Large intestine (tissue), 3 donors: Measurements from ENCODE around the gene ITGB8. TPM values are rescaled to one million over a fixed set of nuclear protein-coding genes. Genes with fewer than 3 reads are reported as not detected.

Experiments
- DNase-seq, 2 donors: peaks; one replicate each; pipeline versions ENCODE4 v3.0.0 to v3.0.0-alpha.2; 2013
- H3K27ac ChIP-seq: one replicate; pipeline ENCODE4 v1.5.1; 2013; ENCODE audit warnings: low read length
- H3K27me3 ChIP-seq: 2 replicates; pipeline ENCODE4 v1.6.1; 2013; ENCODE audit warnings: low read length; ENCODE audit not compliant: control insufficient read depth, insufficient read depth
- H3K36me3 ChIP-seq: 2 replicates; pipeline ENCODE4 v1.6.1; 2013; ENCODE audit warnings: low read length; ENCODE audit not compliant: control insufficient read depth, insufficient read depth
- H3K4me1 ChIP-seq: one replicate; pipeline ENCODE4 v1.6.1; 2013; ENCODE audit warnings: low read length; ENCODE audit not compliant: control insufficient read depth, insufficient read depth
- H3K4me3 ChIP-seq: one replicate; pipeline ENCODE4 v1.5.1; 2013; ENCODE audit warnings: low read length
- H3K9me3 ChIP-seq: one replicate; pipeline ENCODE4 v1.6.1; 2013; ENCODE audit warnings: mild to moderate bottlenecking, low read depth, low read length, moderate library complexity; ENCODE audit not compliant: control insufficient read depth
- WGBS: methylation state at CpG from one replicate; pipeline ENCODE4 v1.1.5; 2013; ENCODE audit warnings: low lambda C conversion rate; ENCODE audit not compliant: insufficient coverage; 5-methylcytosine and 5-hydroxymethylcytosine counted together
- polyA plus RNA-seq: library from polyadenylated mRNA; unstranded; fragments of 120-200 nt; gene quantifications from one replicate; pipeline ENCODE4 v1.2.1, GENCODE V29; 2013

The ITGB8 gene
- polyA plus RNA-seq, 1 donor = 26.8 TPM

- Histone ChIP-seq H3K36me3 (no peaks in the 10 kb centered on the region), H3K4me1 (no peaks in the 10 kb centered on the region), H3K27ac (peak overlapping the region; percentile 45), H3K4me3 (no peak overlapping the region), H3K27me3 (no peaks in the 10 kb centered on the region), H3K9me3 (peaks cover 2% of the 10 kb centered on the region)
- no peak for DNase-seq
- 100% methylated on average over 1 of the region's 1 CpG for WGBS
Observed at GRCh38 chr7:20350996-20351692, 20.4 kb downstream of the ITGB8 start.

- DNase-seq = no peak
- H3K4me3 ChIP-seq = no peak overlapping the region
- WGBS = no CpG with 5 or more reads among the region's 1 CpG
- H3K36me3 ChIP-seq = no peaks in the 10 kb centered on the region
- no peaks in the 10 kb centered on the region for H3K4me1 ChIP-seq
- H3K9me3 ChIP-seq = peaks cover 2% of the 10 kb centered on the region
- no peaks in the 10 kb centered on the region for H3K27me3 ChIP-seq
- H3K27ac ChIP-seq = no peak overlapping the region
Observed at GRCh38 chr7:20351901-20352300, 21.2 kb downstream of the ITGB8 start.

GRCh38 chr7:20352573-20353306 is 22.0 kb downstream of the ITGB8 start:
- H3K27me3 ChIP-seq = no peaks in the 10 kb centered on the region
- peak overlapping the region; percentile 36 for H3K27ac ChIP-seq
- H3K4me3 ChIP-seq = no peak overlapping the region
- no peaks in the 10 kb centered on the region for H3K4me1 ChIP-seq
- H3K36me3 ChIP-seq = peaks cover 2% of the 10 kb centered on the region
- peak; percentile 59 to 62 for DNase-seq
- peaks cover 2% of the 10 kb centered on the region for H3K9me3 ChIP-seq
- 79% methylated on average over 2 of the region's 4 CpGs for WGBS

GRCh38 chr7:20354610-20355528 is 24.2 kb downstream of the ITGB8 start:
- peaks cover 2% of the 10 kb centered on the region for H3K9me3 ChIP-seq
- 100% methylated on average over 1 of the region's 9 CpGs for WGBS
- H3K4me1 ChIP-seq = no peaks in the 10 kb centered on the region

GRCh38 chr7:20358106-20358505 is 27.4 kb downstream of the ITGB8 start:
- Histone ChIP-seq H3K9me3 (peaks cover 2% of the 10 kb centered on the region), H3K4me3 (no peak overlapping the region), H3K36me3 (peaks cover 9% of the 10 kb centered on the region), H3K27me3 (no peaks in the 10 kb centered on the region), H3K4me1 (no peaks in the 10 kb centered on the region), H3K27ac (no peak overlapping the region)
- WGBS = no CpG with 5 or more reads among the region's 3 CpGs
- DNase-seq = no peak

More at GRCh38 chr7:20354610-20355528, 24.2 kb downstream of the ITGB8 start:
- no peak for DNase-seq
- Histone ChIP-seq H3K36me3 (peaks cover 5% of the 10 kb centered on the region), H3K27ac (no peak overlapping the region), H3K4me3 (no peak overlapping the region), H3K27me3 (no peaks in the 10 kb centered on the region)

GRCh38 chr7:20358762-20359282 is 28.1 kb downstream of the ITGB8 start:
- no peak for DNase-seq

GRCh38 chr7:20359341-20359963 is 28.8 kb downstream of the ITGB8 start:
- DNase-seq = peak in 1 of 2 donors; percentile 21

More at GRCh38 chr7:20358762-20359282, 28.1 kb downstream of the ITGB8 start:
- Histone ChIP-seq H3K9me3 (no peaks in the 10 kb centered on the region), H3K4me1 (no peaks in the 10 kb centered on the region), H3K27ac (no peak overlapping the region), H3K36me3 (peaks cover 9% of the 10 kb centered on the region), H3K4me3 (no peak overlapping the region), H3K27me3 (no peaks in the 10 kb centered on the region)
- no CpG with 5 or more reads among the region's 3 CpGs for WGBS

GRCh38 chr7:20362574-20363253 is 32.0 kb downstream of the ITGB8 start:
- Histone ChIP-seq H3K9me3 (no peaks in the 10 kb centered on the region), H3K27me3 (no peaks in the 10 kb centered on the region), H3K27ac (no peak overlapping the region), H3K4me3 (no peak overlapping the region), H3K4me1 (no peaks in the 10 kb centered on the region), H3K36me3 (peaks cover 31% of the 10 kb centered on the region)
- no peak for DNase-seq
- no CpG with 5 or more reads among the region's 2 CpGs for WGBS

More at GRCh38 chr7:20359341-20359963, 28.8 kb downstream of the ITGB8 start:
- no peaks in the 10 kb centered on the region for H3K27me3 ChIP-seq
- H3K27ac ChIP-seq = no peak overlapping the region
- H3K4me1 ChIP-seq = no peaks in the 10 kb centered on the region
- H3K36me3 ChIP-seq = peaks cover 14% of the 10 kb centered on the region
- no peak overlapping the region for H3K4me3 ChIP-seq
- H3K9me3 ChIP-seq = no peaks in the 10 kb centered on the region
- no CpG with 5 or more reads among the region's 1 CpG for WGBS

GRCh38 chr7:20364571-20365196 is 34.0 kb downstream of the ITGB8 start:
- Histone ChIP-seq H3K9me3 (no peaks in the 10 kb centered on the region), H3K4me3 (no peak overlapping the region), H3K4me1 (no peaks in the 10 kb centered on the region), H3K27ac (no peak overlapping the region), H3K27me3 (no peaks in the 10 kb centered on the region), H3K36me3 (peaks cover 40% of the 10 kb centered on the region)
- 100% methylated on average over 1 of the region's 4 CpGs for WGBS
- no peak for DNase-seq
